MV-4-11 (cell line): ENCODE measurements around the gene GRIK4.

Experiments
- DNase-seq: peaks from one replicate; lab custom pipeline; 2025; lab: John Stamatoyannopoulos, UW

Gene GRIK4

GRCh38 chr11:120954381-120954780, 442.8 kb downstream of the GRIK4 start:
- no peak for DNase-seq

DNA sequence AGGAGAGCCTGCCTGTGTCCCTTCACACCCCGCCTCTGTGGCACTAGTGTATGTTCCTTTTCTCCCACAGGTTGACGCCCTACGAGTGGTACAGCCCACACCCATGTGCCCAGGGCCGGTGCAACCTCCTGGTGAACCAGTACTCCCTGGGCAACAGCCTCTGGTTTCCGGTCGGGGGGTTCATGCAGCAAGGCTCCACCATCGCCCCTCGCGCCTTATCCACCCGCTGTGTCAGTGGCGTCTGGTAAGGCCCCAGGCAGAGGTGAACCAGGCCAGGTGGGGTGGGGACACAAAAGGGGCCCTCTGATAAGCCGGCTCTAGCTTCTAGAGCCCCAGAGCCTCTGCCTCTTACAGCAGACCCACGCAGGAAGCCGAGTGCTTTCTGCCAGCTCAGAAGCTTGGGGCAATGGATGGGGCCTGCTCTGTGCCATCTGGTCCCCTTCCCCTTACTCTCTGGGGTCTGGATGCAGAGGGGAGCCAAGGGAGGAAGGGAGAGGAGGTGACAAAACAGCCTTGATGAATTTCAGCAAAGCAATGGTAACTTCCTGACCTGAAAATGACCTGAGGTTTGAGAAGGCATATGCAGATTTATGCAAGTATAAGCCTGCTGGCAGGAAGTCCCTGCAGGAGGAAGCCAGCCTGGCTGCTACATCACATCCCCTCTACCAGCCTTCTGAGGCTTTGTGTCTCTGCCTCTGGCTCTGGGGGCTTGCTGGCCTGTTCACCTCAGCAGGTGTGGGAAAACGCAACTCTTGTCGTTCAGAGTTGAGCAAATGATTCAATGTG, 445.4 kb downstream of the GRIK4 start:
- DNase-seq: peak; percentile 52

DNA sequence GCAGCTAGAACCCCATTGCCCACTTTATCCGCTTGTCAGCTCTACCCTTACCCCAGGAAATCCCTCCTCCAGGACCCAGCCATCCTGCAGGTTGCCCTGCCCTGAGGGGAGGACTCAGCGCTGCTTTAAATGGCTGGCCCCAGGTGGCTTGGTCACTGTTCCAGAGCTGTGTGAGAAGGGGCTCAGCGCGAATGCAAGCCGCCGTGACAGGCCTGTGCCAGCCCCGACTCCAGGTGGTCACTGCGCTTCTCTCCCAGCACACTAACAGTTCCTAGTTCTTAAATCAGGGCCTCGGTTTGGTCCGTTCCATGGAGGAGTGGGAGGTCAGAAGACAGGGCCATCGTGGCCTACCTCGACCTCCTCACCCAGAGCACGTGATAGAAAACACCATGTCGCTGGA, 446.6 kb downstream of the GRIK4 start:
- no peak for DNase-seq

- DNase-seq: no peak
These were observed 447.6 kb downstream of the GRIK4 start for GRCh38 chr11:120959189-120959588.

DNA sequence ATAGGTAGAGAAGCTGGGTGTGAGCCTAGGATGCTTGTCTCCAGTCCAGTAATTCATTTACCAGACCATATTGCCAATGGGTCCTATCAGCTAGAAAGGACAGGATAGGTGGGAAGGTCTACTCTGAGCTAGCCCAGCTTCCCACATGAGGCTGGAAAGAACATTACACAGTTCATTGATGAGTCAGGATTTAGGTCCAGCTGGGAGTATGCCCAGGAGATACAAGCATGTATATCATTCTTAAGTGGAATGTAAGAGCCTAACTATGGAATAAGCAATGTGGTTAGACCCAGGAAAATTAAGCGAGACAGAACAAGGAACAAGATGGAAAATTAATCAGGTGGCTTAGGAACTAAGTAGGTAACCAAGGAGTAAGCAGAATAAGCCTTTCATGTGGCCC, 453.3 kb downstream of the GRIK4 start:
- DNase-seq: no peak

DNA sequence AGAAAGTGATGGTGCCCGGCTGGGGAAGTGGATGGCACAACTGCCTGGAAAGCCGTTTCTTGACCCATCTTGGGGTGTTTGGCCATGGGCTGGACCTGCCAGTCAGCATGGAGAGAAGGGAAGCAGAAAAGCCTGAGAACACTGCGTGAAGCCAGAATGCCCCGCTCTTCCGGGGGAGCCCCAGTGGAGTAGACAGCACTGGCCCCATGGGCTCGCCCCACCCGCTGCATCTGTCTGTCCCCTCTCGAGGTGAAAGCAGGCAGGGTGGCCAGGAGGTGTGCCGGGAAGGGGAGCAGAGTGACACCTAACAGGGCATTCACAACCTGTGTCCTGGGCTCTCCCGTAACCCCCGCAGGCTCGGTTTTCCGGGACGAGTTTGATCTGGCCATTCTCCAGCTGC, 455.3 kb downstream of the GRIK4 start:
- no peak for DNase-seq

- no peak for DNase-seq
These were observed 458.4 kb downstream of the GRIK4 start for GRCh38 chr11:120969993-120970392.

- DNase-seq: no peak
These were observed 460.3 kb downstream of the GRIK4 start for GRCh38 chr11:120971825-120972224.

DNA sequence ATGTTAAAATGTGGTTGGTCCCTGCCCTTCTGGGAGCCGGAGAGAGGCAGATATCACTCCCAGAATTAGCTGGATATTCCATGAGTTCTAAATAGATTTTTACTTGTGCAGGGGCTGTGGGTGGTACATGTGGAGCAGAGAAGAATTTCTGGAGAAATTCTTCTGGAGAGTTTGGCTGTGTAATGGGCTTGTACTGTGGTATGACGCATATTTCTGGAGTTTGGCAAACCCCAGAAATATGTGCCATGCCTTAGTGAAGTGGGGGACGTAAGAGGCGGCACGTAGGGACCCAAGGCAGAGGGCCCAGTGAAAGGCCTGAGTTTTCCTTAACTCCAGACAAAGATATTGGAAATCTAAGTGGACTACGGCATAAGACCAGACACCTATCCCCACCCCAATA, 461.1 kb downstream of the GRIK4 start:
- no peak for DNase-seq

- no peak for DNase-seq
These were observed 462.0 kb downstream of the GRIK4 start for GRCh38 chr11:120973501-120973900.

DNA sequence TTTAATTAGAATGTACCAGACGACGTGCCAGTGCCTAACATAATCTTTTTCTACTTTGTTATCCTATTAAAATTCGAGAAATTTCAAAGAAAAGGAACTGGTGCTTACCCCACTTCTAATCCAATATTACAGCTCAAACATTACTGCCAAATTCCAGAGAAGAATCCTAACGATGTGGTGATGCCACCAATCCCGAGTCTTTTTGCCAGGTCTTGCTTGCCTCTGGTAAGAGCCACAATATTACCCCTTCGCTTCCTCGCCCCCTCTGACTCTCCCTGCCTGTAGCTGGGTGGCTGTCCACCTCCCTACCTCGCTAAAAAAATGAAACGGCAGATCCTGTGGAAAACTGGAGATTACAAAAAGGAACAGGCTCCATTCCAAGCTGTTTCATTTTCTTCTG, 462.9 kb downstream of the GRIK4 start:
- no peak for DNase-seq

- no peak for DNase-seq
These were observed 463.4 kb downstream of the GRIK4 start for GRCh38 chr11:120974965-120975364.

DNA sequence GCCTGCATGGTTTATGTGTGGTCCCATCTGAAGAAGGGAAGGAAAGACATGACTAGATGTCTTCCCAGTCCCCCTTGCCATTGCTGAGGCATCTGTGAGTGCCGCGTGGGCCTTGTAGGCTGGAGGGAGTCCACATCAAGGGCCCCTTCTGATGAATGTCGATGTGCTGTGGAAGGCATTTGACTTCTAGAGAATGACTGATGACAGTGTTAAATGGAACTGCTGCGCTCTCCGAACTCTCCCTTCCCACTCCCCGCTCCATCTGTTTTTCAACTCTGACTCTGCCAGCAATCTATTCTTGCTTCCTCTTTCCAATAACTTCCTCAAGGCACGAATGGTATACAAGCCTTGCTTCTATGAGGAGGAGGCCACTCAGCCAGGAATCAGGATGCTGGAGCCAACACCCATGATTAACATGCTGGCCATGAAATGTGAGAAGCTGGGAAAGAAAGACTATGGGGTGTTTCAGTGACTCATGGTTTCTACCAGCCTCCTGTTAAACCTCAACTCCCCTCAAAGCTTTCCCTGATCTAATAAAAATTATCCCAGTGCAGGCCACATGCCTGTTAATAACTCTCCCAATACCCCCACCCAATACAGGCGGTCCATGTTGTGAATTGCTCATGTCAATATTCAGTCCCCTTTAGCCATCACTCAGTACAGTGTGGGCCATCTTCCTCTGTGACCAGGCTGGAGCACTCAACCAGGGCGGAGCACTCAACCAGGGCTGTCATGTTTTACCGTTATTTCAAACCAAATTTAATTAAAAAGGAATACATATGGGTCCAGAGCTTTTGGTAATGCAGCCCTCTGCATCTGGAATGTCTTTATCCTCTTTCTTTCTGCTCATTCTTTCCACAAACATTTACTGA, 466.0 kb downstream of the GRIK4 start:
- DNase-seq: no peak

- no peak for DNase-seq
These were observed 467.2 kb downstream of the GRIK4 start for GRCh38 chr11:120978701-120979100.

DNA sequence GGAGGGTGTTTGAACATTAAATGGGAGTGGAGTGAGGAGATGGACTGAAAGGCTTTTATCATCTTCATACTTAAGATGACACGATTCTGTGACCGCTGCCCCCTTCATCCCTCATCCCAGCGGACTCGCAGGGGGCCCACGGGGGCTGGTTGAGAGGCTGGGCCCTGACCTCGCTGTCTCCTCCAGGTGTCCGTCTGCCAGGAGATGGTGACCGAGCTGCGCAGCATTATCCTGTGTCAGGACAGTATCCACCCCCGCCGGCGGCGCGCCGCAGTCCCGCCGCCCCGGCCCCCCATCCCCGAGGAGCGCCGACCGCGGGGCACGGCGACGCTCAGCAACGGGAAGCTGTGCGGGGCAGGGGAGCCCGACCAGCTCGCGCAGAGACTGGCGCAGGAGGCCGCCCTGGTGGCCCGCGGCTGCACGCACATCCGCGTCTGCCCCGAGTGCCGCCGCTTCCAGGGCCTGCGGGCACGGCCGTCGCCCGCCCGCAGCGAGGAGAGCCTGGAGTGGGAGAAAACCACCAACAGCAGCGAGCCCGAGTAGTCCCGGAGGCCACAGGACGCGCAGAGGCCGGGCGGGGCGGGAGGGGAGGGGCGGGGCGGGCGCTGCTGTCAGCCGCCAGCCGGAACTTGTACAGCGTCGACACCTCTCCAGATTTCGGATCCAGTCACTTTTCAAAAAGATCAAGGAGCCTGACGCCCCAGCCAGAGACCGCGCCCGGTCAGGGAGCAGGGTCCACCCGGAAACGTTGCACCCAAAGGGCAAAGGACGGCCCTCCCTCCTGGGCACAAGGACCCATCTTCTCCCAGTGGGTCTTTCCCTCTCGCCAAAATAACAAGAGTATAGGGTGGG, 474.4 kb downstream of the GRIK4 start:
- peak; percentile 39 for DNase-seq

DNA sequence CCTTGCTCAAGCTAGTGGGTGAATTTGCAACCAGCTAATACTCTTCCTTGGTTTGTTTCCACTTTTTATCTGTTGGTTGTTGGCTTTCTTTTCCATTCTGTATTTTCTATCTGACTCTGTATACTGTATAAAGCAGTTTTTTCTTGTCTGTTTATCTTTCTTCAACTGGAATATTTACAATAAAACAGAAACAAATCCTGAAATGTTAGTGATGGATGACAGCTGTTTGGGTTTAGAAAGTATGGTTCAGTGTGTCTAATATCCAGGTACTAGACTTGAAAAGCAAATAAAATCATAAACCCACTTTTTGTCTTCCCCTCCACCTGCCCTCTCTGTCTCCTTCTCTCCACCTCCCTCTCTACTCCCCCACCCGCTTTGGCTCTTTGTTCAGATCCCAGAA, 477.1 kb downstream of the GRIK4 start:
- no peak for DNase-seq

DNA sequence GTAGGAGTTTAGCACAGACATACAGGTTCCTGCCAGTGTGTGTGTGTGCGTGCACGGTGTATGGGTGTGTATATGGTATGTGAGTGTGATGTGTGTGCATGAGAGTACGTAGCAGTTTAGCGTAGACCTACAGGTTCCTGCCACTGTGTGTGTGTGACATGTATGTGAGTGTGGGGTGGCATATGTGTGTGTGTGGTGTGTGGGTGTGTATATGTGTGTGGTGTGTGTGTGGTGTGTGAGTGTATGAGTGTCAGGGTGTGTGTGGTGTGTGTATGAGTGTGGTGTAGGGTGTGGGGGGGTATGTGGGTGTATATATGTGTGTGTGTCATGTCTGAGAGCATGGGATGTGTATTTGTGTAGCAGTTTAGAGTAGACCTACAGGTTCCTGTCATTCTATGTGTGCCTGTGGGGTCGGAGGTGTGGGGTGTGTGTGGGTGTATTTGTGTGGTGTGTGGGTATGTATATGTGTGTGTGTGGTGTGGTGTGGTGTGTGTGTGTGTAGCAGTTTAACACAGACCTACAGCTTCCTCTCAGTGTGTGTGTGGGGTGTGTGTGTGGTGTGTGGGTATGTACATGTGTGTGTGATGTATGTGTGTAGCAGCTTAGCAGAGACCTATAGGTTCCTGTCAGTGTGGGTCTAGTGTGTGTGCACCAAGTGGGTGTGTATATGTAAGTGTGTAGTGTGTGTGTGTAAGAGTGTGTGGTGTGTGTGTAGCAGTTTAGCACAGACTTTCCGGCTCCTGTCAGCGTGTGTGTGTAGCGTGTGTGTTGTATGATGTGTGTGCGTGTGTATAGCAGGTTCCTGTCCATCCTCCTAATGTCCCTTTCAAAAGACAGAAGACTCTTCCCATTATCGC, 480.5 kb downstream of the GRIK4 start:
- no peak for DNase-seq

GRCh38 chr11:120994091-120994859, 482.7 kb downstream of the GRIK4 start:
- no peak for DNase-seq

- DNase-seq: no peak
These were observed 483.6 kb downstream of the GRIK4 start for GRCh38 chr11:120995184-120995583.

DNA sequence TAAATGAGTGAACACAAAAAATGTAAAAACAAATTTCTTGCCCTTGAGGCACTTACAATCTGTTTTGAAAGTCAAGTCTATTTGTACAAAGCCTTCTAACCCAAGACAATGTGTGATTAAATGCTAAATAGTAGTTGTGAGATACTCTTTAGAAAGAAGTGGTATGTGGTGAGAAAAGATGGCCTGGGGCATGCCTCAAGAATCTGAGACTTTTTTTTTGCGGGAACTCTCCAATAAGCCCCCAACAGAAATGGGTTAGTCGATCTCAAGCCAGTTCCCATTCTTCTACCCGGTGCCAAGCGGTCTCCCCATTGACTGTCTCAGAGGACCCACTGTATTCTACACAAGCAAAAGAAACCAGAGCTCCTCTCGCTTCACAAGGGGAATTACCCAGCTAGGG, 485.4 kb downstream of the GRIK4 start:
- DNase-seq: no peak

GRCh38 chr11:120998581-120998980, 487.0 kb downstream of the GRIK4 start:
- DNase-seq: no peak
